ENCODE data around the gene MAG.

The MAG gene

DNA sequence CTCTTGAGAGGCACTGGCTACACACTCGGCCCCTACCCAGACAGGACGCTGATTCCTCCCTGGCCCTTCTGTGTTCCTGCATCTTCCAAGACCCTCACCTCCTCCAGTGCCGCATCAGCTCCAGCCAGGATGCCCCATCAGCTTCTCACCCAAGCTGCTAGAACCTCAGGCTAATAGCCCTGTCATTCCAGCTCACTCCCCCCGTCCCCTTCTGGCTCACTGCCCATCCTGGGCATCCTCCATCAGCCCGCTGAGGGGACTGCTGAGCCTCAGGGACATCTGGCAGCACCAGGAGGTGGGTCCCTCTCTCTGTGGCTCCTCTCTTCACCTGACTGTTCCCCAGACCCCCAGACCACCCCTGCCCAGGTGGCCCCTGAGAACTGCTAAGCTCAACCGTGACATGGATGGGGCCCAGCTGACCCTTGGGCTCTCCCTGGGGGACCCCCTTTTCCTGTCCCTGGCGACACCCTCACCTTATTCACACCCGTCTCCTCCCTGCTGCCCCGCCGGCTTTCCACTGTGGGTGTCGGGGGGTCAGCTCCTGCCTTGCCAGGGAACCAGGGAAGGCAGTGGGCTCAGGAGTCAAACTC is 71.1 kb downstream of the MAG start:
- no peak for DNase-seq

Measured in NCI-H187 treated with DMSO at 0.1 percent for 48 hours (cell line).